ENCODE results near the gene MYH1.

DNA sequence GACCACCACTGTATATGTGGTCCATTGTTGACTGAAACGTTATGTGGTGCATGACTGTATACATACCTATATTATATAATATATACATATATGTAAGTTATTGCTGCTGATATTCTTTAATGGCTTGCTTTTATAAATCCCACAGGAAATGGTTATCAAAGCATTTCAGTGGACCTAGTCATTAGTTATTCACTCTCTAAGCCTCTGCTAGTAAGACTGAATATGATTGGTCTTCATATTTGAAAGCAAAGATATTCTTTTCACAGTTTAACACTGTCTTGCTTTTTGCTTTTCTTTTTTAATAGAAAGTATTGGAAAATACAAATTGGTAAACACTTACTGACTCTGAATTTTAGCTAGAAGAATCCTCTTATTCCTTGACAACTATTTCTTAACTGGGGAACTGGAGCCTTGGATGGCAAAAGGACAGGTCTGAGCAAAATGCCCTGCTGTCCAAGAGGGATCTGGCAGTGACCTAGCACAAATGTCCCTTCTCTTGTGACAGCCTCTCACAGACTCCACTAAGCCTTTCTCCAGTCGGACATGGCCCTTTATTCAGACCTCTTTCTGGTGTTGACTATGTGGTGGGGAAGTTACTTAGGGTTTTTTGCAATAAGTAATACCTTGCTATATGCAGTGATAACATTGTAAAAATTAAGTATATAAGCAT is 45.8 kb upstream of the MYH1 start:
- no peak for TF ChIP-seq EZH2phosphoT487 (IDR thresholded peaks at IDR 0.05; ENCODE audit: low read depth)
- TF ChIP-seq, protein P1, sequence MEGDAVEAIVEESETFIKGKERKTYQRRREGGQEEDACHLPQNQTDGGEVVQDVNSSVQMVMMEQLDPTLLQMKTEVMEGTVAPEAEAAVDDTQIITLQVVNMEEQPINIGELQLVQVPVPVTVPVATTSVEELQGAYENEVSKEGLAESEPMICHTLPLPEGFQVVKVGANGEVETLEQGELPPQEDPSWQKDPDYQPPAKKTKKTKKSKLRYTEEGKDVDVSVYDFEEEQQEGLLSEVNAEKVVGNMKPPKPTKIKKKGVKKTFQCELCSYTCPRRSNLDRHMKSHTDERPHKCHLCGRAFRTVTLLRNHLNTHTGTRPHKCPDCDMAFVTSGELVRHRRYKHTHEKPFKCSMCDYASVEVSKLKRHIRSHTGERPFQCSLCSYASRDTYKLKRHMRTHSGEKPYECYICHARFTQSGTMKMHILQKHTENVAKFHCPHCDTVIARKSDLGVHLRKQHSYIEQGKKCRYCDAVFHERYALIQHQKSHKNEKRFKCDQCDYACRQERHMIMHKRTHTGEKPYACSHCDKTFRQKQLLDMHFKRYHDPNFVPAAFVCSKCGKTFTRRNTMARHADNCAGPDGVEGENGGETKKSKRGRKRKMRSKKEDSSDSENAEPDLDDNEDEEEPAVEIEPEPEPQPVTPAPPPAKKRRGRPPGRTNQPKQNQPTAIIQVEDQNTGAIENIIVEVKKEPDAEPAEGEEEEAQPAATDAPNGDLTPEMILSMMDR (IDR thresholded peaks at IDR 0.05; ENCODE audit: low read depth, low read length), result no peak
